Neutrophil (primary cell): ENCODE results near the gene ZCWPW1.

Source experiments
- H3K27ac ChIP-seq: fragments of 200-600 bp; sonication (generic); 2 replicates; pipeline ENCODE4 v1.5.1; 2016; ENCODE audit warnings: mild to moderate bottlenecking, moderate library complexity
- H3K27me3 ChIP-seq: fragments of 200-600 bp; sonication (generic); 2 replicates; pipeline ENCODE4 v1.6.0; 2016; ENCODE audit warnings: mild to moderate bottlenecking
- H3K36me3 ChIP-seq: fragments of 200-600 bp; sonication (generic); 2 replicates; pipeline ENCODE4 v1.5.1; 2017
- H3K4me1 ChIP-seq, 2 experiments: fragments of 200-600 bp in 1 of 2; sonication (generic) in 1 of 2; 1 replicate in 1 of 2; 2 replicates in 1 of 2; pipeline versions ENCODE4 v1.5.1 to v1.6.1; 2013 to 2016; ENCODE audit warnings: low read depth in 1 of 2, low read length in 1 of 2, mild to moderate bottlenecking in 1 of 2, moderate library complexity in 1 of 2; ENCODE audit not compliant: control insufficient read depth in 1 of 2, insufficient read depth in 1 of 2
- H3K4me3 ChIP-seq, 2 experiments: fragments of 200-600 bp in 1 of 2; sonication (generic) in 1 of 2; 1 replicate in 1 of 2; 2 replicates in 1 of 2; pipeline ENCODE4 v1.5.1; 2013 to 2016; ENCODE audit warnings: low read depth in 1 of 2, low read length in 1 of 2, mild to moderate bottlenecking in 1 of 2, moderate library complexity in 1 of 2
- H3K9me3 ChIP-seq: fragments of 200-600 bp; sonication (generic); 2 replicates; pipeline ENCODE4 v1.5.1; 2016
- CTCF ChIP-seq: fragments of 200-600 bp; sonication (generic); IDR thresholded peaks from 2 replicates; pipeline ENCODE4 v1.5.1; 2016; ENCODE audit warnings: antibody characterized with exemption

Gene ZCWPW1

GRCh38 chr7:100434297-100435144 is 6.0 kb upstream of the ZCWPW1 start:
- Histone ChIP-seq H3K36me3 (peaks cover 26% of the 10 kb centered on the region), H3K4me1 (peaks cover 36 to 44% of the 10 kb centered on the region in 2 experiments), H3K4me3 (peak overlapping the region; percentile 81 to 88), H3K27me3 (no peaks in the 10 kb centered on the region), H3K9me3 (no peaks in the 10 kb centered on the region), H3K27ac (peak overlapping the region; percentile 98)
- no peak for TF ChIP-seq CTCF

- peaks cover 26% of the 10 kb centered on the region for H3K36me3 ChIP-seq
- no peak overlapping the region for H3K4me3 ChIP-seq
- no peaks in the 10 kb centered on the region for H3K9me3 ChIP-seq
- H3K27ac ChIP-seq = peak overlapping the region; percentile 98
- TF ChIP-seq CTCF = no peak
- H3K4me1 ChIP-seq = peaks cover 36 to 47% of the 10 kb centered on the region in 2 experiments
- H3K27me3 ChIP-seq = no peaks in the 10 kb centered on the region
Observed at GRCh38 chr7:100433592-100434296, 5.2 kb upstream of the ZCWPW1 start.

- Histone ChIP-seq H3K27ac (peak overlapping the region; percentile 98), H3K9me3 (no peaks in the 10 kb centered on the region), H3K36me3 (peaks cover 26% of the 10 kb centered on the region), H3K27me3 (no peaks in the 10 kb centered on the region), H3K4me1 (peaks cover 36 to 47% of the 10 kb centered on the region in 2 experiments), H3K4me3 (no peak overlapping the region)
- no peak for TF ChIP-seq CTCF
Observed at GRCh38 chr7:100433276-100433591, 4.7 kb upstream of the ZCWPW1 start.

- Histone ChIP-seq H3K4me3 (no peak overlapping the region), H3K4me1 (peaks cover 40 to 51% of the 10 kb centered on the region in 2 experiments), H3K27me3 (no peaks in the 10 kb centered on the region), H3K27ac (peak overlapping the region; percentile 98), H3K9me3 (no peaks in the 10 kb centered on the region), H3K36me3 (peaks cover 26% of the 10 kb centered on the region)
- no peak for TF ChIP-seq CTCF
Observed at GRCh38 chr7:100432621-100433275, 4.2 kb upstream of the ZCWPW1 start.

GRCh38 chr7:100432053-100432452 is 3.5 kb upstream of the ZCWPW1 start:
- peaks cover 40 to 50% of the 10 kb centered on the region in 2 experiments for H3K4me1 ChIP-seq
- H3K9me3 ChIP-seq = no peaks in the 10 kb centered on the region
- no peak overlapping the region for H3K4me3 ChIP-seq
- no peak for TF ChIP-seq CTCF
- H3K36me3 ChIP-seq = peaks cover 26% of the 10 kb centered on the region
- peak overlapping the region; percentile 98 for H3K27ac ChIP-seq
- H3K27me3 ChIP-seq = no peaks in the 10 kb centered on the region
